GM08714 (cell line): ENCODE results near the gene PUS1.

ENCODE experiments used
- H3K4me3 ChIP-seq: fragments of 200-500 bp; sonication (Bioruptor generic); 2 replicates; pipeline ENCODE4 v1.5.1; 2014; ENCODE audit warnings: mild to moderate bottlenecking, low read length, inconsistent platforms
- ZNF274 ChIP-seq: IDR thresholded peaks from 2 replicates; pipeline ENCODE4 v1.6.1; 2012; ENCODE audit warnings: mild to moderate bottlenecking, low read depth, low read length

Gene PUS1

DNA sequence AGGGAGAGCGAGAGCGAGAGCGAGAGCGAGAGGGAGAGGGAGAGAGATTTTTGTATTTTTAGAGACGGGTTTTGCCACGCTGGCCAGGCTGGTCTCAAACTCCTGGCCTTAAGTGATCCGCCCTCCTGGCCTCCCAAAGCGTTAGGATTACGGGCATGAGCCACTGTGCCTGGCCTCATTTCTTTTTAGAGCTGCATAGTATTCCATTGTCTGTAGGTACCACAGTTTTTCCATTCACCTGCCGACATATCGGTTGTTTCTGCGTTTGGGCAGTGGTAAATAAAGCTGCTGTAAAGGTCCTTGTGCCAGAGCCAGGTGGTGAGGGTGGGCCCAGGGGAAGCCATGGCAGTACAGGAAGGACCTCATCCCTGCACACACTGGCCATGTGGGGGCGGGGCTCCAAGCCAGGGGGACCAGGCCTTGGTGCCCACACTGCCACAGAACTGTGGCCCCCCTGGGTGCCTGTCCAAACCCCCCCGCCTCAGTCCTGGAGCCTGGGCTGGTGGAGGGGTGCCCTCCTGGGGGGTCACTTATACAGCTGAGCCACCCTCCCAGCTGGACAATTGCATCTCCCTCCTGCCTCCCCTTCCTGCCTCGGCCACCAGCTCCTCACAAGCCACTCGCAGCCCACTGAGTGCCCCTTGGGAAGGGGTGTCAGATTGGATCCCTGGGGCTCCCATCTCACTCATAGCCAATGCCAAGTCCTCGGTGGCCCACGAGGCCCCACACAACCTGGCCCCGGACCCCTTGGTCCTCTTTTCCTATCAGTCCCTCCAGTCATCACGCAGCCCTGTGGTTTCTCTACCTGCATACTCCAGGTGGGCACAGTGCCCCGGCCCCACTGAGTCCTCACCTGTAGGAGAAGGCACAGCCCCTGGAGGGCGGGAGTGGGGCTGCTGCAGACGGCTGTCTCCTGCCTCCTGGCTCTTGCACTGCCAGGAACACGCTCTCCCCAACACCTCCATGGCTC lies 1.7 kb upstream of the PUS1 start:
- no peak overlapping the region for H3K4me3 ChIP-seq
- TF ChIP-seq ZNF274: no peak

DNA sequence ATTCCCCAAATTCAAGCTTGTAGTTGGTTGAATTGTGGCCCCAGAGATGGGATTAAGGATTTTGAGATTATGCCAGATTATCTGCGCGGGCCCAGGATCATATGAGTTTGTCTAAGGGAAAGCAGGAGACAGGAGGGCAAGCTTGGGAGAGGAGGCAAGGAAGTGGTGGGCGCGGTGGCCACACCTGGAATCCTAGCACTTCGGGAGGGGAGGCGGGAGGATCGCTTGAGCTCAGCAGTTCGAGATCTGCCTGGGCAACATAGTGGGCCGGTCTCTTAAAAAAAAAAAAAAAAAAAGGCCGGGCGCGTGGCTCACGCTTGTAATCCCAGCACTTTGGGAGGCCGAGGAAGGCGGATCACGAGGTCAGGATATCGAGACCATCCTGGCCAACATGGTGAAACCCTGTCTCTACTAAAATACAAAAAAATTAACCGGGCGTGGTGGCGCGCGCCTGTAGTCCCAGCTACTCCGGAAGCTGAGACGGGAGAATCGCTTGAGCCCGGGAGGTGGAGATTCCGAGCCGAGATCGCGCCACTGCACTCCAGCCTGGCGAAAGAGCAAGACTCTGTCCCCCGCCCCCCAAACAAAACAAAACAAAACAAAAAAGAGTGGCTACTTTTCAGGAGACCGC lies 881 bp upstream of the PUS1 start:
- H3K4me3 ChIP-seq: peak overlapping the region; percentile 72
- TF ChIP-seq ZNF274: no peak

DNA sequence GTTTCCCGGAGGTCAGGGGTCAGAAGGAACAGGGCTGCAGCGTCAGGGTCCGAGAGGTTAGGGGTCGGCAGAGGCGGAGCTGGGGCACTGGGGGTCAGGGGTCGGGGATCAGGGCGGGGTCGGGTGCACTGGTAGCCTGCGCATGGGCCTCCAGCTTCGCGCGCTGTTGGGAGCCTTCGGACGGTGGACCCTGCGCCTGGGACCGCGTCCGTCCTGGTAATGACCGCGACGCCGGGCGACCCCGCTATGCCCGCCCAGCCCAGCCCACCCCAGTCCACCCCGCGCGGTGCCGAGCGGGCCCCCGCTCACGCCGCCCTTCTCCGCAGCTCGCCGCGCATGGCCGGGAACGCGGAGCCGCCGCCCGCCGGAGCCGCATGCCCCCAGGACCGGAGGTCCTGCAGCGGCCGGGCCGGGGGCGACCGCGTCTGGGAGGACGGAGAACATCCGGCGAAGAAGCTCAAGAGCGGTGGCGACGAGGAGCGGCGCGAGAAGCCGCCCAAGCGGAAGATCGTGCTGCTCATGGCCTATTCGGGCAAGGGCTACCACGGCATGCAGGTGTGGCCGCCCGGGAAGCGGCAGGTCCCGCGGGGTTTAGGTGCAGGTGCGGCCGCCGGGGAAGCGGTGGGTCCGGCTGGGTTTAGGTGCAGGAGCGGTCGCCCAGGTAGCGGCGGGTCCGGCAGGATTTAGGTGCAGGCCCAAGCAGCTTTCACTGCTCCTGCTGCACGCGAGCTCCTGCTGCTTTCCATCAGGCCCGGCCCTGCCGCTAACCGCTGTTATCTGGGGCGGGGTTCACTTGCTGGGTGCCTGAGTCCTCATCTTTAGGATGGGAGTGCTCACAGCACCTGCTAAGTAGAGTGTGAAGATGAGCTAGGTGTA lies 743 bp downstream of the PUS1 start:
- TF ChIP-seq ZNF274: no peak
- peak overlapping the region; percentile 94 for H3K4me3 ChIP-seq

DNA sequence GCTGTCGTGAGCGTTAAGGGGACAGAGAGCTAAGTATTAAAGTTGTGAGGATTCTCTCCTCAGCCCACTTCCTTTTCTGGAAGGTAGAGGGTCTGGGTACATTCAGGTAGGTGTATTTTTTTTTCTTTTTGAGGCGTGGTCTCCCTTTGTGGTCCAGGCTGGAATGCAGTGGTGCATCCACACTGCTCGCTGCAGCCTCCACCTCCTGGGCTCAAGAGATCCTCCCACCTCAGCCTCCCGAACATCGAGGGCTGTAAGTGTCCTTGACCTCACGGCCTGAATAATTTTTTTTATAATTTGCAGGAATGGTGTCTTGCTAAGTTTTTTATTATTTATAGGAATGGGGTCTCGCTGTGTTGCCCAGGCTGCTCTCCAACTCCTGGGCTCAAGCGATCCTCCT lies 1.4 kb downstream of the PUS1 start:
- no peak for TF ChIP-seq ZNF274
- H3K4me3 ChIP-seq: peak overlapping the region; percentile 94

DNA sequence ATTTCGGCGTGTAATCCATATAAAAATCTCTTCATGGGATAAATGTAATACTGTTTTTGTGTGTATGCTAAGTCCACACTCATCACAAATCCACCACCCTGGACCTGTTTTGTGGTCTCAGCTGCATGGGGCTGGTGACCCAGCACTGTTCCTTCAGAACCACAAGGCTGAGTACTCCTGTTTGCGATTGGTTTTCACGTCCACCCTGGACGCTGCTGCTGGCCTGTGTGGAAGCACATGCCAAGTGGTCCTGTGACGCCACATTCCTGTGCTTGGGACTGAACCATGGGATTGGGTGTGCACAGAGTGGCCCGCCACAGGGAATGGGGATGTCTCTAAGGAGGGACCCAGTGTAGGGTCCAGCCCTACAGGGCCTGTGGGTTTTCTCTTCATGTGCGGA lies 4.3 kb downstream of the PUS1 start:
- no peak for TF ChIP-seq ZNF274

DNA sequence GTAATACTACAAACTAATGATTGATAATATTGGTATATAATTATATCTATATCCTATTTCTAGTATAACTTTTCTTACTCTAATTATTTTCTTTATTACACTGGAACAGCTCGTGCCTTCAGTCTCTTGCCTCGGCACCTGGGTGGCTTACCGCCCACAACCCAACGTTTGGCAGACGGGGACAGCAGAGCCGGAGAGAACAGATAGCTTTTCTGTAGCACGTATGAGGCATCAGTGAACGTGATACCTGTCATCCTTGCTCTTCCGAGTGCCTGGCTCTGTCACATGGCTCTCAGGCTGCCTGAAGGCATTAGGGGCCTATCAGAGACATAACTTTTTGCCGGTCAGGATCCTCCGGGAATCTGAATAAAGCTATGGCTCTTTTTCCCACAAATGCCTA lies 5.5 kb downstream of the PUS1 start:
- no peak overlapping the region for H3K4me3 ChIP-seq
- TF ChIP-seq ZNF274: no peak

More for the DNA sequence above, 4.3 kb downstream of the PUS1 start:
- H3K4me3 ChIP-seq: no peak overlapping the region

DNA sequence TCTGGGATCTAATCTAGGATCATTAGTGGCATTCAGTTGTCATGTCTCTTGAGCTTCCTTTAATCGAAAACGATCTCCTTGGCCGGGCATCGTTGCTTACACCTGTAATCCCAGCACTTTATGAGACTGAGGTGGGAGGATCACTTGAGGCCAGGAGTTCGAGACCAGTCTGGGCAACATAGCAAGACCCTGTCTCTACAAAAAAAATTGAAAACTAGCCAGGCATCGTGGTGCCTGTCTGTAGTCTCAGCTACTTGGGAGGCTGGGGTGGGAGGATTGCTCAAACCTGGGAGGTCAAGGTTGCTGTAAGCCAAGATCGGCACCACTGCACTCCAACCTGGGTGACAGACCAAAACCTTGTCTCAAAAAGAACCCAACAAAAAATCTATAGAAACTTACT lies 9.0 kb downstream of the PUS1 start:
- no peak for TF ChIP-seq ZNF274

DNA sequence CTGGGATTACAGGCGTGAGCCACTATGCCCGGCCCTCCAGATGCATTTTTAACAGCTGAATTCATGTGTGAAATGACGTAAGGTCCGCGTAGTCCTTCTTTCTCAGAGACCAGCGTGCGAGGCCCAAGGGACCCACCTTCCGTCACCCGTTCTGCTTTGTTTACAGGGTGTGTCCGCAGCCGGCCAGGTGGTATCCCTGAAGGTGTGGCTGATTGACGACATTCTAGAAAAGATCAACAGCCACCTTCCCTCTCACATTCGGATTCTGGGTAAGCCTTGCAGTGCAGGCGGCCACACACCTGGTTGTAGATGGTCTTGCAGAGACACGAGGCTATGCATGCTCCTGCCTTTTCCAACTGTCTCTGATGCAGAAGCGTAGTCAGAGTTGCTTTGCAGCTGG lies 9.9 kb downstream of the PUS1 start:
- no peak overlapping the region for H3K4me3 ChIP-seq
- TF ChIP-seq ZNF274: no peak

More for the DNA sequence above, 9.0 kb downstream of the PUS1 start:
- no peak overlapping the region for H3K4me3 ChIP-seq

DNA sequence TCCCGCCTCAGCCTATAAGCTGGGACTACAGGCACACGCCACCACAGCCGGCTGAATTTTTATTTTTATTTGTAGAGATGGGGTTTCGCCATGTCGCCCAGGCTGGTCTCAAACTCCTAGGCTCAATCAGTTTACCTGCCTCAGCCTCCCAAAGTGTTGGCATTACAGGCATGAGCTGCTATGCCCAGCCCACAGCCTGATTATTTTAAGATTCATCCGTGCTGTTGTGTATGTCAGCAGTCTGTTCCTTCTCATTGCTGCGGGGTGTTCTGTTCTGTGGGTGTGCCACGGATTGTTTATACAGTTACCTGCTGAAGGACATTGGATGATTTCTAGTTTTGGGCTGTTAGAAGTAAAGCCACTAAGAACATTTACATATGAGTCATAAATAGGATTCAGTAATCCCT lies 11.1 kb downstream of the PUS1 start:
- TF ChIP-seq ZNF274: no peak
- no peak overlapping the region for H3K4me3 ChIP-seq

DNA sequence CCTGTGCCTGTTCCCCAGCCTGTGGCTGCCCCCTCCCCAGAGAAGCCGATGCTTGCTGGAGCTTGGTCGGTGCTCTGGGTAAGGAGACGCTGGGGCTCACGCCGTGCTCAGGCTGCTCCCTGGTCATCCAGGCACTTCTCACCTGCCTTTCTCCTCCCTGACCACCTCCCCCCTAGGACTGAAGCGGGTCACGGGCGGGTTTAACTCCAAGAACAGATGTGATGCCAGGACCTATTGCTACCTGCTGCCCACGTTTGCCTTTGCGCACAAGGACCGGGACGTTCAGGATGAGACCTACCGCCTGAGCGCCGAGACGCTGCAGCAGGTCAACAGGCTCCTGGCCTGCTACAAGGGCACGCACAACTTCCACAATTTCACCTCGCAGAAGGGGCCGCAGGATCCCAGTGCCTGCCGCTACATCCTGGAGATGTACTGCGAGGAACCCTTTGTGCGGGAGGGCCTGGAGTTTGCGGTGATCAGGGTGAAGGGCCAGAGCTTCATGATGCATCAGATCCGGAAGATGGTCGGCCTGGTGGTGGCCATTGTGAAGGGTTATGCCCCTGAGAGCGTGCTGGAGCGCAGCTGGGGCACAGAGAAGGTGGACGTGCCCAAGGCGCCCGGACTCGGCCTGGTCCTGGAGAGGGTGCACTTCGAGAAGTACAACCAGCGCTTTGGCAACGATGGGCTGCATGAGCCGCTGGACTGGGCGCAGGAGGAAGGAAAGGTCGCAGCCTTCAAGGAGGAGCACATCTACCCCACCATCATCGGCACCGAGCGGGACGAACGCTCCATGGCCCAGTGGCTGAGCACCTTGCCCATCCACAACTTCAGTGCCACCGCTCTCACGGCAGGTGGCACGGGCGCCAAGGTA lies 12.3 kb downstream of the PUS1 start:
- H3K4me3 ChIP-seq: no peak overlapping the region
- TF ChIP-seq ZNF274: no peak

DNA sequence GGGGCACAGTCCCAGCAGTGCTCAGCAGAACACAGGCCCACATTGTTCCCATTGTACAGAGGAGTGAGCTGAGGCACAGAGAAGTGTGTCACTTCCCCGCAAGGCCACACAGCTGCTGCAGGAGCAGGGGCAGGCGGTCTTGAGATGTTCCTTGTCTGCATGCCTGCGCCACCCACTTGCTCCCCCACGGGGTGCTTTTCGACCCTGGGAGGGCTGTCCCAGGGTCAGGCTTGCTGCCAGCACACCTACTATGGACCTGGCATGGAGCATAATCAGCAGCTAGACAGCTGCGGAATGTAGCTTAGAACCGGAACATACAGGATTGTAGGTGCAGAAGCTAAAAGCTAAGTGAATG lies 12.9 kb downstream of the PUS1 start:
- no peak for TF ChIP-seq ZNF274
- no peak overlapping the region for H3K4me3 ChIP-seq

DNA sequence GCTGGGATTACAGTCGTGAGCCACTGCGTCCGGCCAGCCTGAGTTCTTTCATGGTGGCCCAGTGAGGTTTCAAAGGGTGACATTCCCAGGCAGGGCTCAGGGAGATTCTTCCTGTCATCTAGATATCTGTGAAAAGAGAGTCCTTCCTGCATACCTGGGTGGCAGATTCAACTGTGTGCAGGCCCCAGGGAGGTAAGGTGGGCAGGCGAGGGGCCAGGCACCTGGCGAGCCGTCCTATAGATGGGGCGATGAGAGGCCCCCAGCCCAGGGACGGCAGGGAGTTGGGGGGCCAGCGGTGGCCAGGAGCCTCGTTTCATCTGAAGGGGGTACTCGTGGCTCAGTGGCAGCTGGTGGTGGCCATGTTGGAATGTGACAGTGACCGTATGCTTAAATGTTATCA lies 13.6 kb downstream of the PUS1 start:
- no peak overlapping the region for H3K4me3 ChIP-seq
- no peak for TF ChIP-seq ZNF274

DNA sequence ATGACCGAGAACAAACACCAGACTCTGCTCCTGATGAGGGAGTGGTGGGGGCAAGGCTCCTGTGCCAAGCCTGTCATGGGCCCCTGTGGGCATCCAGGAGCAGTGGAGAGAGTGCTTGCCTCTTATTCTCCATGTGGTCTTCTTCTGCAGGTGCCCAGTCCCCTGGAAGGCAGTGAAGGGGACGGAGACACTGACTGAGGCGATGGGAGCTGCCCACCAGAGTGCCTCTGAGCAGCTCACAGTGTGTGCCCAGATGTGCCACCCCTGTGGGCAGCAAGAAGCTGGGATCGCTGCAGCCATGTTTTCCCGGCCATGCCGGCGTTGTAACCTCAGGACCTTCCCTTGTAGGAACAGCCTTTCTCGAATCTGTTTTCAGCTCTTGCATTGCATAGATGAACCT lies 14.3 kb downstream of the PUS1 start:
- H3K4me3 ChIP-seq: no peak overlapping the region
- TF ChIP-seq ZNF274: no peak

DNA sequence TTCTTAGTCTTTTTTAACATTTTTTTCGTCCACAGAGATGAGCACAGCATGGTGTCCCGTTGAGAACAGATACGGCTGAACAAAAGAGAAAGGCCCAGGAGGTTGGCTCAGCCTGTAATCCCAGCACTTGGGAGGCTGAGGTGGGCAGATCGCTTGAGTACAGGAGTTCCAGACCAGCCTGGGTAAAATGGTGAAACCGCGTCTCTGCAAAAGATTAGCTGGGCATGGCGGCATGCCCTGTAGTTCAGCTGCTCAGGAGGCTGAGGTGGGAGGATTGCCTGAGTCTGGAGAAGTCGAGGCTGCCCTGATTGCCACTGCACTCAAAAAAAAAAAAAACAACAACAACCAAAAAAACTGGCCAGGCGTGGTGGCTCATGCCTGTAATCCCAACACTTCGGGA lies 14.8 kb downstream of the PUS1 start:
- no peak overlapping the region for H3K4me3 ChIP-seq
- no peak for TF ChIP-seq ZNF274
